ENCODE results near the gene SMOC1.

SMOC1 gene

DNA sequence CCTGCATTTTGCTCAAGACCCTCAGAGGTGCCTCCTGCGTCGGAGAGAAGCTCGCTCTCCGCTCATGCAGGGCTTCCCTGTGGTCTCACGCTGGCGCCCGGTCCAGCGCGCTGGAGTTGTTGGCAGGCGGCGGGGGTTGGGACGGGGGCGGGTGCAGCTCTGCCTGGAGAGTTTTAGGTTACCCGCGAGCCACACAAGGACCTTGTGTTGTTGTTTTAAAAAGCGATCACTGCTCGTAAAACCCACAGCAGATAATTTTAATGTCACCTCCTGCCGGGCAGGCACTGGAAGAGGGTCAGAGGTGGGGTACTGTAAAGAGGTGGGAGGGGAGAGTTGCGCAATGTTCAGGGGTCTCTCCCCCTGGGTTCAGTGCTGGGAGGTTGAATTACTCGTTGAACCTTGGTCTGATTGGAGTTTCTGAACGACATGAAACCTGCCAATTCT lies 850 bp downstream of the SMOC1 start:
- Histone ChIP-seq H3K9ac (ENCODE audit: low read length) (no peak overlapping the region), H3K79me2 (ENCODE audit: insufficient read depth, low read length) (no peaks in the 10 kb centered on the region), H3K36me3 (ENCODE audit: insufficient read depth, low read length) (no peaks in the 10 kb centered on the region), H4K20me1 (ENCODE audit: insufficient read depth, low read length) (no peaks in the 10 kb centered on the region), H3F3A (ENCODE audit: insufficient read depth, low read length) (no peaks in the 10 kb centered on the region), H2AFZ (ENCODE audit: low read length) (no peak overlapping the region), H3K27me3 (ENCODE audit: insufficient read depth, low read length) (0 out of 2 replicates have a peak, but pooled peaks cover 6% of the 10 kb centered on the region), H3K4me1 (ENCODE audit: insufficient read depth, low read length, severe bottlenecking) (no peaks in the 10 kb centered on the region), H3K4me3 (ENCODE audit: low read depth, low read length, poor library complexity, severe bottlenecking) (no peak overlapping the region), H3K4me2 (ENCODE audit: low read length) (no peak overlapping the region), H3K9me2 (ENCODE audit: low read depth, low read length) (no peaks in the 10 kb centered on the region), H3K9me3 (ENCODE audit: low read length) (no peaks in the 10 kb centered on the region), H3K27ac (ENCODE audit: low read depth, low read length, poor library complexity, severe bottlenecking) (no peak overlapping the region)
- no peak for TF ChIP-seq EZH2 (IDR thresholded peaks at IDR 0.05; ENCODE audit: borderline replicate concordance, low read length)
- TF ChIP-seq, protein P1, sequence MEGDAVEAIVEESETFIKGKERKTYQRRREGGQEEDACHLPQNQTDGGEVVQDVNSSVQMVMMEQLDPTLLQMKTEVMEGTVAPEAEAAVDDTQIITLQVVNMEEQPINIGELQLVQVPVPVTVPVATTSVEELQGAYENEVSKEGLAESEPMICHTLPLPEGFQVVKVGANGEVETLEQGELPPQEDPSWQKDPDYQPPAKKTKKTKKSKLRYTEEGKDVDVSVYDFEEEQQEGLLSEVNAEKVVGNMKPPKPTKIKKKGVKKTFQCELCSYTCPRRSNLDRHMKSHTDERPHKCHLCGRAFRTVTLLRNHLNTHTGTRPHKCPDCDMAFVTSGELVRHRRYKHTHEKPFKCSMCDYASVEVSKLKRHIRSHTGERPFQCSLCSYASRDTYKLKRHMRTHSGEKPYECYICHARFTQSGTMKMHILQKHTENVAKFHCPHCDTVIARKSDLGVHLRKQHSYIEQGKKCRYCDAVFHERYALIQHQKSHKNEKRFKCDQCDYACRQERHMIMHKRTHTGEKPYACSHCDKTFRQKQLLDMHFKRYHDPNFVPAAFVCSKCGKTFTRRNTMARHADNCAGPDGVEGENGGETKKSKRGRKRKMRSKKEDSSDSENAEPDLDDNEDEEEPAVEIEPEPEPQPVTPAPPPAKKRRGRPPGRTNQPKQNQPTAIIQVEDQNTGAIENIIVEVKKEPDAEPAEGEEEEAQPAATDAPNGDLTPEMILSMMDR (IDR thresholded peaks at IDR 0.05; ENCODE audit: low read length): no peak

DNA sequence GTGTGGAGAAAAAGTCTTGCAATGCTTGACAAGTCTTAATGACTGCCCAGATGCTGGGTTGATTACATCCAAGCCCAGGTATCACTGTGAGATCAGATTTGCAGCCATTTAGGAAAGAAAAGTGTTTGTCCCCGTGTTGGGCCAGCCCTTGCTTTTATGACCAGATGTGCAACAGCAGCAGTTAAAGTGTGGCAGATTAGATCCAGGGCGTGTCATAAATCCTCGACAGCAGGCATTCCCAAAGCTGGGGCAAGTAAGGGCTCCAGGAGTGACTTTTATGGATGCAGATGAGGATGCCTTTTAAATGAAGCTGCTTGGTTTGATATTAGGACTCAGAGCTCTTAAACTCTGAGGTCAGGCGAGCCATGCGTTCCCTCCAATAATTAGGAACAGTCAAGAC lies 1.7 kb downstream of the SMOC1 start:
- no peak overlapping the region for H2AFZ ChIP-seq (ENCODE audit: low read length)
- TF ChIP-seq, protein P1 (IDR thresholded peaks at IDR 0.05; ENCODE audit: low read length): no peak
- TF ChIP-seq EZH2 (IDR thresholded peaks at IDR 0.05; ENCODE audit: borderline replicate concordance, low read length): no peak
- no peak overlapping the region for H3K9ac ChIP-seq (ENCODE audit: low read length)
- H3K36me3 ChIP-seq (ENCODE audit: insufficient read depth, low read length): no peaks in the 10 kb centered on the region
- no peaks in the 10 kb centered on the region for H3K79me2 ChIP-seq (ENCODE audit: insufficient read depth, low read length)
- no peaks in the 10 kb centered on the region for H3K9me3 ChIP-seq (ENCODE audit: low read length)
- no peaks in the 10 kb centered on the region for H3F3A ChIP-seq (ENCODE audit: insufficient read depth, low read length)
- H3K27ac ChIP-seq (ENCODE audit: low read depth, low read length, poor library complexity, severe bottlenecking): no peak overlapping the region
- H4K20me1 ChIP-seq (ENCODE audit: insufficient read depth, low read length): no peaks in the 10 kb centered on the region
- no peak overlapping the region for H3K4me2 ChIP-seq (ENCODE audit: low read length)
- no peaks in the 10 kb centered on the region for H3K4me1 ChIP-seq (ENCODE audit: insufficient read depth, low read length, severe bottlenecking)
- H3K9me2 ChIP-seq (ENCODE audit: low read depth, low read length): no peaks in the 10 kb centered on the region
- 0 out of 2 replicates have a peak, but pooled peaks cover 6% of the 10 kb centered on the region for H3K27me3 ChIP-seq (ENCODE audit: insufficient read depth, low read length)
- H3K4me3 ChIP-seq (ENCODE audit: low read depth, low read length, poor library complexity, severe bottlenecking): no peak overlapping the region

DNA sequence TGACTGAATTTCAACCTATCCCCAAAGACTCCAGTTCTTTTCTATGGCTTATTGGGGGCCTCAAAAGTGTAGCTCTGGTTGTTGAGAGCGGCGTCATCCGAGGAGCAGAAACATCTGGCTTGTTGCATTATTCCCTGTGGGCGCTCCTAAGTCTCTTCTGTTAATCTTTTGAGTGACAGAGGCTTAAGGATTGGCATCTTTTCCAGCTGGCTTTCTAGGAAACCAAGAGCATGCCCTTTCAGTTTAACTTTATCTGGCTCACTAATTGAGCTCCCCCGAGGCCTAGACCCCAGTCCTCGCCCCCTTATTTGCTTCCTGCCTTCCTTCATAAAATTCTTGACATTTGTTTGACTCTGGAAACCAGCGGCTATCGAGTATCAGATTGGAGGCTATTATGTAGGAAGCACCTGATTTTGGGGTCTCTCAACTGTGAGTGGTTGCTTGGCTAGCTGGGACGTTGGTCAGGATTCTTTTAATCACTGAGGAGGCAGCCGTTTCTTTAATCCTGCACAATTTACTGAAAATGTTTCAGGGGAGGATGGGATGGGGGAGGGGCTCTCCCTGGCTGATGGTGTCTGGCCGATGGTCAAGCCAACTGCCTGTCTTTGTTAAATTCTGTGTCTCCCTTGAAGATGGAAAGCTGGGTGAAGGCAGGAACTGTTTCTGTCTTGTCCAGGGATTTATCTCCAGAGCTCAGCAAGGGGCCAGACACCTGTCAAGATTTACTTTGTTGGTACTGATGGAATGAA lies 3.1 kb downstream of the SMOC1 start:
- Histone ChIP-seq H3F3A (ENCODE audit: insufficient read depth, low read length) (no peaks in the 10 kb centered on the region), H3K9me2 (ENCODE audit: low read depth, low read length) (no peaks in the 10 kb centered on the region), H2AFZ (ENCODE audit: low read length) (no peak overlapping the region), H3K9me3 (ENCODE audit: low read length) (no peaks in the 10 kb centered on the region), H4K20me1 (ENCODE audit: insufficient read depth, low read length) (no peaks in the 10 kb centered on the region), H3K9ac (ENCODE audit: low read length) (no peak overlapping the region), H3K79me2 (ENCODE audit: insufficient read depth, low read length) (no peaks in the 10 kb centered on the region), H3K4me2 (ENCODE audit: low read length) (no peak overlapping the region), H3K27ac (ENCODE audit: low read depth, low read length, poor library complexity, severe bottlenecking) (no peak overlapping the region), H3K36me3 (ENCODE audit: insufficient read depth, low read length) (no peaks in the 10 kb centered on the region), H3K27me3 (ENCODE audit: insufficient read depth, low read length) (0 out of 2 replicates have a peak, but pooled peaks cover 6% of the 10 kb centered on the region), H3K4me1 (ENCODE audit: insufficient read depth, low read length, severe bottlenecking) (no peaks in the 10 kb centered on the region), H3K4me3 (ENCODE audit: low read depth, low read length, poor library complexity, severe bottlenecking) (no peak overlapping the region)
- TF ChIP-seq, protein P1 (IDR thresholded peaks at IDR 0.05; ENCODE audit: low read length): no peak
- no peak for TF ChIP-seq EZH2 (IDR thresholded peaks at IDR 0.05; ENCODE audit: borderline replicate concordance, low read length)
